ENCODE data around the gene RAC2. TPM values are rescaled to one million over a fixed set of nuclear protein-coding genes. Genes with fewer than 3 reads are reported as not detected.
A peak's percentile ranks its signal among the peaks of the same experiment; 100 is the strongest.
"Not testable (repeated sequence)": the region's sequence is repeated elsewhere in the genome, so short reads cannot be mapped to it uniquely, and the experiment has no call there.

Gene RAC2
- total RNA-seq, 1 experiment from 2014 or later, result 151 TPM

DNA sequence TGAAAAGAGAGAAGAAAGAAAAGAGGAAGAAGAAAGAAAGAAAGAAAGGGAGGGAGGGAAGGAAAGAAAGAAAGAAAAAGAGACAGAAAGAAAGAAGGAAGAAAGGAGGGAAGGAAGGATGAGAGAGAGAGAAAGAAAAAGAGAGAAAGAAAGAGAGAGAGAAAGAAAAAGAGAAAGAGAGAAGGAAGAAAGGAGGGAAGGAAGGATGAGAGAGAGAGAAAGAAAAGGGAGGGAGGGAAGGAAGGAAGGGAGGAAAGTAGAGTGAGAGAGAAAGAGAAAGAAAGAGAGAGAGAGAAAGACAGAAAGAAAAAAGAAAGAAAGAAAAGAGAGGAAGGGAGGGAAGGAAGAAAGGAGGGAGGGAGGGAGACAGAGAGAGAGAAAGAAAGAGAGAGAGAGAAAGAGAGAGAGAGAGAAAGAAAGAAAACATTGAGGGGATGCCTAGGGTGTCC is 11.5 kb upstream of the RAC2 start:
- DNase-seq (ENCODE audit: low read depth), result no peak

DNA sequence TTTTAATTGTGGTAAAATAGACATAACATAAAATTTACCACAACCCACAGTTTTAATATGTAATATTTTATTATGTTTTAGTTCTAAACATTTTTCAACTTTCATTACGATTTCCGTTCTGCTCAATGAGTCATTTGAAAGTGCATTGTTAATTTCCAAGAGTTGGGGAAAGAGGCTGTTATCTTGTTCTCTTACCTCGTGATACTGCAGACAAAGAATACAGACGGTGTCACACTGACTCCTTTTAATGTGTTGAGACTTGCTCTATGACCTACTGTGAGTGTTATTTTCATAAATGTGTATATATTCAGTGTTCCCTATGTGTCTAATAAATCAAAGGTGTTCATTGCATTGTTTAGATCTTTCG is 10.8 kb upstream of the RAC2 start:
- DNase-seq (ENCODE audit: low read depth), result no peak

DNA sequence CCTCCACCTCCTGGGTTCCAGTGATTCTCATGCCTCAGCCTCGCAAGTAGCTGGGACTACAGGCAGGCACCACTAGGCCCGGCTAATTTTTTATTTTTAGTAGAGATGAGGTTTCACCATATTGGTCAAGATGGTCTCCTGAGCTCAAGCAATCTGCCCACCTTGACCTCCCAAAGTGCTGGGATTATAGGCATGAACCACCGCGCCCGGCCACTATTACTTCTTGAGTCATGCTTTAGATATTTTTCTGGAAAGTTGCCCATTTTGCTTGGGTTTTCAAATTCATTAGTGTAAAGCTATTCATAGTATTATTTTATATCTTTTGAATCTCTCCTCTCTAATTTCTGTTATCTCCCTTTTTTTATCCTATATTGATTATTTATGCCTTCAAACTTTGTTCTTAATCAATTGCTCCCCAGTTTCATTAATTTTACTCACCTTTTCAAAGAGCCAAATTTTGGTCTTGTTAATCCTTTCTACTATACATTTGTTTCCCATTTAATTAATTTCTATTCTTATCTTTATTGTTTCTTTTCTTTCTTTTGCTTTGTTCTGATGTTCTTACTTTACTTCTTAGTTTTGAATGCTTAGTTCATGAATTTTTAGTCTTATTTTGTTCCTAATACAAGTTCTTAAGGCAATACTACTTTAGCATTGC is 10.3 kb upstream of the RAC2 start:
- peak; percentile 69 for DNase-seq (ENCODE audit: low read depth)

DNA sequence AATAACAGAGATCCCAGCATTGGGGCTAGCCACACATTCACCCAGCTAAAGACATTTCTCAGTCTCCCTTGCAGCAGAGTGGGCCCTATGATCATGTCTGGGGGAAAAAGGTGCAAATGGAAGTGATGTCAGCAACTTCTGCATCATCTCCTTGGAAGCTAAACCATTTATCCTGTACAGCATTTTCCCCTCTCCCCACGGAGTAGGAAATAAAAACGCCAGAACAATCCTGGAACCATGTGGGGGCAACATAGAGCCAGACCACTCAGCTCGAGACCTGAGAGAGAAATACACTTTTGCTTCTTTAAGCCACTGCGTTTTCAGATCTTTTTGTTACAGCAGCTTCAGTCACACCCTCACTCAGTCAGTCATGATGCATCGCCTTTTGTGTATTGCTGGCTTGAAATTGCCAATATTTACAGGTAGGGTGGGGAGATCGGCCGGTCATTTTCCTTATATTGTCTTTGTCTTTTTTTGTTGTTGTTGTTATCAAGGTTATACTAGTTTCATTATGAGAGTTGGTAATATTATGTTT is 9.1 kb upstream of the RAC2 start:
- no peak for DNase-seq (ENCODE audit: low read depth)

DNA sequence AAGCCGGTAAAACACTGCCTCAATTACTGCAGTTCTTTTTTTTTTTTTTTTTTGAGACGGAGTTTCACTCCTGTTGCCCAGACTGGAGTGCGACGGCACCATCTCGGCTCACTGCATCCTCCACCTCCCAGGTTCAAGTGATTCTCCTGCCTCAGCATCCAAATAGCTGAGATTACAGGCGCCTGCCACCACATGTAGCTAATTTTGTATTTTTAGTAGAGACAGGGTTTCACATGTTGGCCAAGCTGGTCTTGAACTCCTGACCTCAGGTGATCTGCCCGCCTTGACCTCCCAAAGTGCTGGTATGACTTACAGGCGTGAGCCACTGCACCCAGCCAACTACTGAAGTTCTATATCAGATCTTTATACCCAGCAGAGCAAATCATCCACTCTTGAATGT is 7.8 kb upstream of the RAC2 start:
- not testable (repeated sequence) for DNase-seq (ENCODE audit: low read depth)

DNA sequence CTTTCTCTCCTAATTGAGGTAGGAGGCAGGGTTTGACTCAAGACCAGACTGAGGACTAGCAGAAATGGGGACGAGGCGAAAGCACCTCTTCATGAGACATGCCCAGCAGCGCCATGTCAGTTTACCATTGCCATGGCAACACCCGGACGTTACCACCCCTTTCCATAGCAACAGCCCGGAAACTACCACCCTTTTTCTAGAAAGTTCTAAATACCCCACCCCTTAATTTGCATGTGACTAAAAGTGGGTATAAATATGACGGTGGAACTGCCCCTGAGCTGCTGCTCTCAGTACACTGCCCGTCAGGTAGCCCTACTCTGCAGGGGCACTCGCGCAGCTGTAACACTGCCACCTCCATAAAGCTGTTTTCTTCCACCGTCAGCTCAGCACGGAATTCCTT is 5.9 kb upstream of the RAC2 start:
- DNase-seq (ENCODE audit: low read depth), result no peak

DNA sequence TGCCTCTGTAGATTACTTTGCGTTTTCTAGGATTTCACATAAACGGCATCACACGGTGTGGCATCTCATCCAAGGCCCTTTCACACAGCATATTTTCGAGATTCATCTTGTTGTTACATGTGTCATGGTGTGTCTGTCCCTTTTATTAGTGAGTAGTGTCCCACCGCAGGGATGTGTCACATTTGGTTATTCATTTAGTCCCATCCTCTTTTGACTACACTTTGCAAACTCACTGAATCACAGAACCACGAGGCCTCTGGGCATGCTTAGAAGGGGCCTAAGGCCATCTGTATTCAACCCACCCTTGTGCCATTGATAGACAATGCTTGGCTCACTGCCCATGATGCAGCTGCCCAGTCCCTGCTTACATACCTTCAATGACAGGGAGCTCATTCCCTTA is 4.2 kb upstream of the RAC2 start:
- peak; percentile 68 for DNase-seq (ENCODE audit: low read depth)

DNA sequence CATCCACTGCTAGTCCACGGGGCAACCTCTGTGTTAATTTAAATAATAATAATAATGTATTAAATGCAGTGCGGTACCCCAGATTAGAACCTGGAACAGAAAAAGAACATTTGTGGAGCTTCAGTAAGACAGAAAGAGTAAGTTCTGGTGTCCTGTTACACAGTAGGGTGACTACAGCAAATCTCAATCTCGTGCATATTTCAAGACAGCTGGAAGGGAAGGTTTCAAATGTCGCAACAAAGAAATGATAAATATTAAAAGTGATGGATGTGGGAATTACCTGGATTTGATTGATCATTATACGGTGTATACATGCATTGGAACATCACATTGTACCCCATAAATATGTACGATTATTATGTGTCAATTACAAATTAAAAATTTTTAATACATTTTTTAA is 1.7 kb upstream of the RAC2 start:
- no peak for DNase-seq (ENCODE audit: low read depth)

DNA sequence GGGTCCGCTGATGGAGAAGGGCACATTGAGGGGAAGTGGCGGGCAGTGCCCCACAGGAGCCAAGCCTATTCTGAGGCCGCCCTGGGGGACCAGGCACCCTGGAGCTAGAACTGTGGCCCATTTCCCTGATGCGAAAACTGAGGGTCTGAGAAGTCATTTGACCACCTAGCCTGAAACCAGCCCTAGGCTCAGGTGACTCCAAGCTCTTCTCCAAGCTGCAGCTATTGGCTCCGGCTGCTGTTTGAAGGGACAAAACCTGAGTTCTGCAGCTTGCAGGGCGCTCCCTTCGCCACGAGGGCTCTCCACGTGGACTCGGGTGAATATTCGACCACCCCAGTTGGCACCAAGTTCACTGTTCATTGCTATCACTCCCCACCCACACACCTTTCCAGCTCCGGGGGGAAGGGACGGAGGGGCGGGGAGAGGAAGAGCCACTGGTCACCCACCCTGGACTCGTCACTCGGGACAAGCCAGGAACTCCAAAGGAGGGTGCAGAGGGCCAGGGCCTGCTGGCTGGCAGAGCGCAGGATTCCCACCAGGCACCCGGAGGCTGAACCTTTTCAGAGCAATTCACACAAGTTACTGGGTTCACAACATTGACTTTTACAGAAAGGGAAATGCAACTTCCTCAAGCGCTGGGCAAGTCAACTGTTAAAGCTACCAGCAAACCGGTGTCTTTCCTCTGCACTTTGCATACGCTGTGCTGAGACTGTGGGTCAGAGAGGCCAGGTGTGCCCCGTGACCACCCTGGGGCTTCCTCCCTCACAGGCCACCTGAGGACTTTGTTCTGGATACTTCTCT is 1.1 kb upstream of the RAC2 start:
- no peak for DNase-seq (ENCODE audit: low read depth)

DNA sequence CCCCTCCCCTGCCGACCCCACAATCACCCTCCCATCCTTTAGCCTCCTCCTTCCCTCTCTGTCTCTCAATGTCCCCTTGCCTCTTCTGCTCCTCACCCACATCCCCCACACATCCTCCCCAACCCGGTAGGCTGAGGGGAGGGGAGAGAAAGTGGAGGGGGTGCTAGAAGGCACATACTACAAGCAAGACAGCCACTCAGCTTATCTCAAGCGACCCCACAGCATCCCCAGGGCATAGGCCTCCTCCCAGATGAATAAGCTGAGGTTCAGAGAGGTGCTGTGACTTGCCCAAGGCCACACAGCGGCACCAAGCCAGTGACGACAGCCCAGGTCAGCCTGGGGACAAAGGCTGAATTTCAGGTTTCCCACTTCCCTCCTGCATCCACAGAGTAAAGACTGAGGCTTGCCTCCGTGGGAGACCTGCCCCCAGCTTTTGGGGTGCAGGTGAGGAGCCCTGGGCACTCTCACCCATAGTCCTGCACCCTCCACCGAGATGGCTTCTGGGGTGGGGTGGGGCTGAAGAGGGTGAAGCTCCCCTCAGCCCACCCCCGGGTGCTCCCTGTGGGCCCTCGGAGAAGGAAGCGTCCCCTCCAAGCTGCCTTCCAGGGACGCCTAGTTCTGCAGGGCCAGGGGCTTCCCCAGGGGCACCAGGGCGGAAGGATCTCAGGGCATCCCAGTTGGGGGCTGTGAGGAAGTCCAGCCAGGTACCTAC is 511 bp downstream of the RAC2 start:
- no peak for DNase-seq (ENCODE audit: low read depth)

DNA sequence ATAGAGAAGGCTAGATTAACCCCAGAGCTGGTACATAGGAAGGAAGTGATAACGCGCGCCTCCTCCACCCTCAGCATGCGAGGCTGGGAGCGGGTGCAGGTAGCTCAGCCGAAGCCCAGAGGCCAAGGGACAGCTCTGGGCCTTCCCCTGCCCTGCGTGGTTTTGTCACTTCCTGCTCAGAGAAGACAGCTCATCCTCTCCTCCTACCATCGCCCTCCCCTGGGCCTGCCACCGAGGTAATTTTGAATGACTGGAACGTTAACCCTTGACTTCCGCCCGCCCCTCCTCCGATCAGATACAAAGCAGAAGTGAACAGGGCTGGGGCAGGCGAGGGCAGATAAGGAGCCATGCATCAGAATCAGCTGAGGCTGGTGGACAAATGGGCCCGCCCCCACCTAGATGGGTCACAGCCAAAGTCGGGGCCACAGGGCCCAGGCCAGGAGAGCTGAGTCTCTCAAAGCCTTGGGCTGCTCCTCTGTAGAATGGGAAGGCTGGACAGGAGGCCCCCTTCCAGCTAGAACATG is 1.6 kb downstream of the RAC2 start:
- peak; percentile 79 for DNase-seq (ENCODE audit: low read depth)

DNA sequence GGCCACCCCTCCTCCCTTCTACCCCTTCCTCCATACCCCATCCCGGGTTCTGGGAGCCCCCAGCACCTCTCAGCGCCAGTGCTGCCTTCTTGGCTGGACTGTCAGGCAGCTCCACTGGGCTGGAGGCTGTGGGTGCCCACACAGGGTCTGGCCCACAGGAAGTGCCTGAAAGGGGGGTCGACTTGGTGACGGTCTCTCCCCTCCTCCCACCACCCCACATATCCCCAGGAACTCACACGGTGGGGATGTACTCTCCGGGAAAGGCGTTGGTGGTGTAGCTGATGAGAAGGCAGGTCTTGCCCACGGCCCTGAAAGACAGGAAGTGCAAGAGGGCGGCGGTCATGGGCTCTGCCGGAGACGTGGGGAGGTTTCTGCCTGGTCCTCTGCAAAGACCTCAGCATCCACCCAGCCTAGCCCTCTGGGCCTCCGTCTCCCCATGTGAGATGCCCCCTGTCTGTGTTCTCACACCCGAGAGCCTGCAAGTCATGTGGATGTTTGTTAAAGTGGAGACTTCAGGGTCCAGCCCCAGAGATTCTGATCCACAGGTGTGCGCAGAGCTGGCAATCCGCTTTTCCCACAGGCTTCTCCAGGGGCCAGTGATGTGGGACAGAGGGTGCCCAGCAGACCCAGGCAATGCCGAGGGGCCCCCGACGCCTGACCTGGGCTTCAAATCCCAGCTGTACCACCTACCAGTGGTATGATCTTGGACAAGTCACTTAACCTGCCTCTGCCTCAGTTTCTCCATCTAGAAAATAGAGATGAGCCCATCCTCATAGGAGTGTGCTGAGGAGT is 2.5 kb downstream of the RAC2 start:
- no peak for DNase-seq (ENCODE audit: low read depth)

DNA sequence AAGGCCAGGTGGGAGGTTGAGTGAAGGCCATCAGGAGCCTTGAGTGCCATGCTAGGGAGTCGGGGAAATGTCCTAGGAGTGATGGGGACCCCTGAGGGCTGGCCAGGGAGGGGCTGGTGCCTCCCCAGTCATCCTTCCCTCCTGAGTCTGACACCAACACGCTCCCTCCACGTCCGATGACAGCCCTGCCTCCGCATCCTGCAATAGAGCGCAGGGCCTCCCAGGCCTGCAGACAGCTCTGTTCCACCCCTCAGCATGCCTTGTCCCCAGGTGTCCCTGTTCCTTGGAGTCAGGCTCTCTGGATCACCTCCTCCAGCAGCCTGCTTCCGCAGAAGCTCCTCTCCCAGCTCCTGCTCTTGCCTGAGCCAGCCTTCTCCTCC is 3.1 kb downstream of the RAC2 start:
- no peak for DNase-seq (ENCODE audit: low read depth)

DNA sequence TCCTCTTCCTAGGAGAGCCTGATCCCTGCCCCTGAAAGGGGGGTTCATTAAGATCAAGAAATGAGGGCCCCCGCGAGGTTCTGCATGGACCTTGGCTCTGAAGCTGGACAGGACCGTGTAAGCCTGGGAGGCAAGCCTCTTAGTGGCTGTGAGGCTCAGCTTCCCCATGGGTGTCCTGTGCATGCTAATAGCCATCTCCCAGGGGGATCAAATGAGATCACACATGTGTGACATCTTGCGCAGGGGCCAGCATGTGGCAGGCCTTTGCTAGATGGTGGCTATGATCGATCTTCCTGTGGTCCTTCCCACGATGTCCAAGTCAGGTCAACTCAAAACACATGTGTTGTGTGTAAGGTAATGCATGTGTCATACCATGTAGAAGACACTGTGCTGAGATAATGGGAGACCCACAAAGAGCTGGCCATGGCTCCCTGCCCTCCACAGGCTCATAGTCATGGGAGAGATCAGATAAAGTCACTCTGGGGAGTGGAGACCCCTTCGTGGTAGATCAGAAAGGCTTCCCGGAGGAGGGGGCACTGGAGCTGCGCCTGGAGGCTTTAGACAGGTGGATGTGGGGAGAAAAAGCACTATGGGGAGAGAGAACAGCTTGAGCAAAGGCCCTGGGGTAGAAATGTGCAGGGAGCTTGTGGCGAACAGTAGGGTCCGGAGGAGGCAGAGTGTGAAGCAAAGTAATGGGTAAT is 3.7 kb downstream of the RAC2 start:
- no peak for DNase-seq (ENCODE audit: low read depth)

DNA sequence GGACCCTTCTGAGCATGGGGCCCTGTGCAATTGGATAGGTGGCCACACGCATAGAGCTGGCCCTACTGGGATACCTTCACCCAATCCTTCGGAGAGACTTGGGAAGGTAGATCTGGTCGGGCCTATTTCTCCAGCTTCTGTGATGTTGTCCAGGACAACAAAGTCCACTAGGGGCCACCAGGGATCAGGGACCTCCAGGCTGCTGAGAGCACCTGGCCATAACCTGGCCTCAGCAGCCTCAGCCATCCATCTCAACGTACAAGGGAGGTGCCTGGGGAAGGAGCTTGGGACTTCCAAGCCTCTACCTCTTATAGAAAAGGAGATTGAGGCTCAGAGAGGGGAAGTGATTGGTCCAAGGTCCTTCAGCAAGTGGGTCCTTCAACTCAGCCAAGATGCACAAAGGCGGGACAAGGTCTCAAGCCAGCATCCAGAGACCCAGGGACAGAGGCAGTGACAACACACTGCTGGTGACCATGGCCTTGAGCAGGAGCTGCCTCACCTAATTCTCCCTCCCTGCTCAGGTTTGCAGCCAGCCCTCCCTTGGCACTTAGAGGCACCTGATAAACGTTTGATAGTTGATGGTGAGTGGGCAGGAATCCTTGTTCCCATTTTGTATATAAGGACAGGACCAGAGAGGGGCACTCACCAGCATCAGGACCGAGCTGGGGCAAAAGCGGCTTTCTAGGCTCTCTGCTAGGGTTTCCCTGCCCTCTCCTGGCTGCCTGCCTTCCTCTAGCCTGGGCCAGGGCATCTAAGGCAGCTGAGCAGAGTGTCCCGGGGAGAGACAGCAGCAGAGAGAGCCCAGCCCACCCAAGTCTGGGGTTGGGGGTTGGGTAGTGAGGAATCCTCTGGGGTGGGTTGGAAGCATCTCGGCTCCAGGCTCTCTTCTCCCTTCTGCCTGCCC is 4.5 kb downstream of the RAC2 start:
- DNase-seq (ENCODE audit: low read depth), result no peak

DNA sequence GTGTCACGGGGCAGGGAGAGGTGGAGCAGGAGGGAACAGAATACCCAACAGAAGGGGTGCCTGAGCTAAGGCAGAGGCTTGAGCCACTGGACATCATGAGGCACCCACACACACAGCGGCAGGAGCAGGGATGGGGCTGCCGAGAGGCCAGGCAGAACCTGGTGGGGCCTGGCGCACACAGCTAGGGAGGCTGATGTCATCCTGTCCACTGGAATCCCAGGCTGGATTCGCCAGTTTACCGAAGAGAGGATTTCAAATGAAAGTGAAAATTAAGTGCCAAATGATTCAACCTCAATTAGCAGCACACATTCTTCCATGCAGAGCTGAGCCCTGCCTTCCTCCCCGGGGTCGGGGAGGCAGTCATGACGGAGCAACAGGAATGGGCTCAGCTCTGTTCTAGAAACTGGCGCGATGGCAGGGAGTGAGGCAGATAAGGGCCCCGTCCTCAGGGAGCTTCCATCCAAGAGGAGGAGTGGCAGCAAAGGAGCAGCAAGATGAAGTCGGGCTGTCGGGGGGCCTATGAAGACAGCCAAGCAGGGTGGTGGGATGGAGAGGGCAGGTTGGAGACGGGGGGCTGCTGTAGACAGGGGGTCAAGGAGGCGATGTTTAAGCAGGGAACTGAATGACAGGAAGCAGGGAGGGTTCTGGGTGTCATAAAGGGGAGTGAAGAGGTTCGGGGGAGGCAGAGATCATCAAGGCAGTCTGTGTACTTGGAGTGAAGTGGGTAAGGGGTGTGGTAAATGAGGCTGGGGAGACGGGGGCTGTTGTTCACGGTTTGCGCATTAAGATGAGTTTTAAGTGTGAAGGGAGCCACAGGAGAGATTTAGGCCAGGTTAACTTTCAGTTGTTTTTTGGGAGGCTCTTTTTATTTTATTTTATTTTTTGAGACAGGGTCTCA is 6.4 kb downstream of the RAC2 start:
- DNase-seq (ENCODE audit: low read depth), result peak; percentile 34

DNA sequence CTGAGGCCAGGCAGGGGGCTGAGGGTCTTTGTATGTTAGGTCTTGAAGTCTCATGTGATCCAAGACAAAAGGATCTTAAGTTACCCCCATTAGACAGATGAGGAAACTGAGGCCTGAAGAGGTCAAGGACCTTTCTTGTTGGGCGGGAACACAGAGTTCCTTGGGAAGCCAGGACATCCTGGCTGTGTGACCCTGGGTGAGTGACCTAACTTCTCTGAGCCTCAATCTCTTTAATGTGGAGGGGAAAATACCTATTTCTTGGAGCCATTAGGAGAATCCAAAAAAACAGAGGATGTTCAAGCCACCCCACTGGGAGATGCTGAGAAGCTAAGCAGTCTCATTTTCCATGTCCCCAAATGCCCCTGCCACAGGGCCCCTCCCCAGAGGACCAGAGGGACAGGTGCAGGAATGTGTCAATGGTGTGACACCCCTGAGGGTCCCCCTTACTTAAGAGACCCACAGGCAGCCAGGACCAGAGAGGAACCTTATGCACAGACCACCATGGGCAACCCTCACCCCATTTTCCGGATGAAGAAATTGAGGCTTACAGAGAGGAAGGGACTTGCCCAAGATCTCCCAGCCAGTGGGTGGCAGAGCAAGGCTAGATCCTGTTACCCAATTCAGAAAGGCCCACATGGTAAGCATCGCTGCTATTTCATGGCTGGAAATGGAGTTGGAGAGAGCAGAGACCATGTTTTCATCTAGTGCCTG is 8.0 kb downstream of the RAC2 start:
- DNase-seq (ENCODE audit: low read depth), result no peak
